ENCODE results near the gene GADL1. TPM values are rescaled to one million over a fixed set of nuclear protein-coding genes. Genes with fewer than 3 reads are reported as not detected.
A peak's percentile ranks its signal among the peaks of the same experiment; 100 is the strongest.

GADL1 gene
- total and polyA plus RNA-seq, 7 experiments from 2014 or later, result not detected

DNA sequence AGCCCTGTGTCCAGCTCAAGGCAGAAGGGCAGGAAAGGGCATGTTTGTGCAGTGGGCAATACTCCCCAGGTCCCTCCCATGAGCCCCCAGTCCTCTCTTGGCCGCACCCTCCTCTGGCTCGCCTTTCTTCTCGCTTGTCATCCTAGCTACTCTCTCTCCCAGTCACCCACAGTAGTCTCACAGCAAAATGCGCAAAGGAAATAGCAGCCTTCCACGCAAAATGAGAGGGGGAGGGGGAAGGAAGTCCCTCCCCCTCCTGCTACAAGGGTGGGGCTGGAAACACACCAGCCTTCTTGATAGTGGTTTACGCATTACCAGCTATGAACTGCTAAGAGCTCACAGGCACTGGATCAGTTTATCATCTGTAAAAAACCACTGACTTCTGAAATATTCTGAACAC, 83.8 kb downstream of the GADL1 start:
- Mint-ChIP-seq H3K27ac (peak overlapping the region in 5 of 9 donors; percentile 3 to 71 (median 19)), H3K4me3 (peak overlapping the region in 7 of 10 donors; percentile 2 to 63 (median 48)), H3K9me3 (no peaks in the 10 kb centered on the region), H3K4me1 (peaks cover 2 to 14% (median 10%) of the 10 kb centered on the region in 7 donors), H3K27me3 (peaks cover 0 to 4% (median 4%) of the 10 kb centered on the region in 5 donors), H3K36me3 (no peaks in the 10 kb centered on the region)
- POLR2A ChIA-PET, result no interaction called here
- no peaks in the 10 kb centered on the region for H3K4me1 ChIP-seq (ENCODE audit: control insufficient read depth in 2 of 2, insufficient read depth in 2 of 2, low read length in 2 of 2)
- H3K27me3 ChIP-seq (ENCODE audit: control insufficient read depth in 2 of 2, insufficient read depth in 2 of 2, low read length in 2 of 2), result no peaks in the 10 kb centered on the region
- DNase-seq, result peak in 7 of 9 donors; percentile 16 to 54 (median 34)
- no peaks in the 10 kb centered on the region for H3K36me3 ChIP-seq (ENCODE audit: control insufficient read depth in 2 of 3, insufficient read depth in 3 of 3, low read length in 3 of 3)
- intact Hi-C loops (cut with micrococcal nuclease), result no loop called here
- peak; percentile 62 for ATAC-seq
- CTCF ChIA-PET, result no interaction called here
- no peak overlapping the region for H3K4me3 ChIP-seq (ENCODE audit: low read length)
- no peaks in the 10 kb centered on the region for H3K9me3 ChIP-seq (ENCODE audit: control insufficient read depth in 2 of 3, low read length in 3 of 3)
- H3K27ac ChIP-seq (ENCODE audit: low read depth, low read length), result no peak overlapping the region

- no peak overlapping the region for H3K27ac ChIP-seq (ENCODE audit: low read depth, low read length)
- ChIA-PET CTCF (interaction anchor here (0.7 kb wide), 1 partner anchor 534 kb away, joined by 3 read pairs; no protein-coding TSS in a partner anchor), POLR2A (no interaction called here)
- ATAC-seq (no peak), DNase-seq (no peak)
- H3K27me3 ChIP-seq (ENCODE audit: control insufficient read depth in 2 of 2, insufficient read depth in 2 of 2, low read length in 2 of 2), result no peaks in the 10 kb centered on the region
- intact Hi-C loops (cut with micrococcal nuclease), result no loop called here
- H3K4me1 Mint-ChIP-seq, result peaks cover 5 to 18% (median 13%) of the 10 kb centered on the region in 7 donors
- no peaks in the 10 kb centered on the region for H3K9me3 ChIP-seq (ENCODE audit: control insufficient read depth in 2 of 3, low read length in 3 of 3)
- no peaks in the 10 kb centered on the region for H3K36me3 ChIP-seq (ENCODE audit: control insufficient read depth in 2 of 3, insufficient read depth in 3 of 3, low read length in 3 of 3)
- H3K27me3 Mint-ChIP-seq, result peaks cover 0 to 4% (median 4%) of the 10 kb centered on the region in 5 donors
- no peak overlapping the region for H3K27ac Mint-ChIP-seq
- peaks cover 0 to 5% (median 0%) of the 10 kb centered on the region in 5 donors for H3K36me3 Mint-ChIP-seq
- no peak overlapping the region for H3K4me3 Mint-ChIP-seq
- H3K4me3 ChIP-seq (ENCODE audit: low read length), result no peak overlapping the region
- peaks cover 0 to 4% (median 0%) of the 10 kb centered on the region in 11 donors for H3K9me3 Mint-ChIP-seq
- no peaks in the 10 kb centered on the region for H3K4me1 ChIP-seq (ENCODE audit: control insufficient read depth in 2 of 2, insufficient read depth in 2 of 2, low read length in 2 of 2)
Measured at GRCh38 chr3:30805695-30806094, 88.8 kb downstream of the GADL1 start.

DNA sequence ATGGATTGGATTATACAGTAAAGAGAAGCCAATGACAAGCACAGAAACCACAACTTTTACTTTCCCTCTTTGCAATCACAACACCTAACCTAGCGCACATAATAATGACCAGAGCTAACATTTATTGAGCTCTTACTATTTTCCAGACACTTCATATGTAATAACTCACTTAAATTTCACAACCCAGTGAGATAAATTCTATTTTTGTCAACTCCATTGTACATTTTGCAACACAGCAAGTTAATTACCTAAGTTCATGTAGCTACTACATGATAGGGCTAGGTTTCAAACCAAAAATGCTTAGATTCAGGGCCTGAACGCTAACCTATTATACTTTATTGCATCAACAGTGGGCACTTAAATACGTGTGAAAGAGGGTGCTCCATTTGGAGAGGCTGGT, 89.5 kb downstream of the GADL1 start:
- ChIA-PET CTCF (no interaction called here), POLR2A (no interaction called here)
- H3K27ac Mint-ChIP-seq, result peak overlapping the region in 1 of 9 donors; percentile 18
- ATAC-seq, result no peak
- no peaks in the 10 kb centered on the region for H3K4me1 ChIP-seq (ENCODE audit: control insufficient read depth in 2 of 2, insufficient read depth in 2 of 2, low read length in 2 of 2)
- peaks cover 4 to 11% (median 9%) of the 10 kb centered on the region in 7 donors for H3K4me1 Mint-ChIP-seq
- no peak overlapping the region for H3K27ac ChIP-seq (ENCODE audit: low read depth, low read length)
- H3K36me3 ChIP-seq (ENCODE audit: control insufficient read depth in 2 of 3, insufficient read depth in 3 of 3, low read length in 3 of 3), result no peaks in the 10 kb centered on the region
- peaks cover 0 to 5% (median 0%) of the 10 kb centered on the region in 11 donors for H3K9me3 Mint-ChIP-seq
- no peak for DNase-seq
- peaks cover 0 to 4% (median under 1%) of the 10 kb centered on the region in 5 donors for H3K27me3 Mint-ChIP-seq
- H3K4me3 ChIP-seq (ENCODE audit: low read length), result no peak overlapping the region
- no peaks in the 10 kb centered on the region for H3K9me3 ChIP-seq (ENCODE audit: control insufficient read depth in 2 of 3, low read length in 3 of 3)
- intact Hi-C loops (cut with micrococcal nuclease), result no loop called here
- no peaks in the 10 kb centered on the region for H3K27me3 ChIP-seq (ENCODE audit: control insufficient read depth in 2 of 2, insufficient read depth in 2 of 2, low read length in 2 of 2)
- H3K4me3 Mint-ChIP-seq, result no peak overlapping the region
- H3K36me3 Mint-ChIP-seq, result peaks cover 0 to 5% (median 0%) of the 10 kb centered on the region in 5 donors

DNA sequence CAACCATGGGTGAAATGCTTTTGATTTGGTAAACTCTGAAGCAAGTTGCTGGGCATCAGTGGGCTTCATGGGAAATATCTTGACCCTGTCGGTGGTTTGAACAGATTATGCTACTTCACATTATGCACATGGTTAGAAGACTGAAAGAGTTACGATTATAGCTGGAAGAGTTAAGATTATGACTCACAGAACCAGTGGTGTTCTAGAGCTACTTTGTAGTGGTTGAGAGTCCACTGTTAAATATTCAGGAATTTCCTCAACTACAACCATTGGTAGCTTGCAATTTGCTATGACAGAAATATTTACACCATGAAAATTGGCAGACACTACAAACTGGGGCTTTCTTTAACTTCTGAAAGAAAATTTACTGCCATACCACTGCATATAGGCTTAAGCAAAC, 99.3 kb downstream of the GADL1 start:
- peaks cover 0 to 1% (median 0%) of the 10 kb centered on the region in 7 donors for H3K4me1 Mint-ChIP-seq
- peaks cover 0 to 7% (median 3%) of the 10 kb centered on the region in 5 donors for H3K27me3 Mint-ChIP-seq
- no peak overlapping the region for H3K27ac Mint-ChIP-seq
- Histone ChIP-seq H3K27me3 (ENCODE audit: control insufficient read depth in 2 of 2, insufficient read depth in 2 of 2, low read length in 2 of 2) (no peaks in the 10 kb centered on the region), H3K4me1 (ENCODE audit: control insufficient read depth in 2 of 2, insufficient read depth in 2 of 2, low read length in 2 of 2) (no peaks in the 10 kb centered on the region), H3K4me3 (ENCODE audit: low read length) (no peak overlapping the region), H3K9me3 (ENCODE audit: control insufficient read depth in 2 of 3, low read length in 3 of 3) (no peaks in the 10 kb centered on the region), H3K36me3 (ENCODE audit: control insufficient read depth in 2 of 3, insufficient read depth in 3 of 3, low read length in 3 of 3) (no peaks in the 10 kb centered on the region), H3K27ac (ENCODE audit: low read depth, low read length) (no peak overlapping the region)
- ChIA-PET CTCF (no interaction called here), POLR2A (no interaction called here)
- no peak overlapping the region for H3K4me3 Mint-ChIP-seq
- H3K9me3 Mint-ChIP-seq, result peaks cover 0 to 4% (median 0%) of the 10 kb centered on the region in 11 donors
- intact Hi-C loops (cut with micrococcal nuclease), result no loop called here
- no peak for DNase-seq
- peaks cover 0 to 2% (median 0%) of the 10 kb centered on the region in 5 donors for H3K36me3 Mint-ChIP-seq
- no peak for ATAC-seq

GRCh38 chr3:30793740-30794139, 100.7 kb downstream of the GADL1 start:
- Mint-ChIP-seq H3K36me3 (no peaks in the 10 kb centered on the region), H3K9me3 (peaks cover 0 to 1% (median 0%) of the 10 kb centered on the region in 11 donors), H3K4me1 (no peaks in the 10 kb centered on the region), H3K4me3 (no peak overlapping the region), H3K27me3 (peaks cover 0 to 7% (median 3%) of the 10 kb centered on the region in 5 donors), H3K27ac (no peak overlapping the region)
- ChIA-PET POLR2A (no interaction called here), CTCF (no interaction called here)
- Histone ChIP-seq H3K4me3 (ENCODE audit: low read length) (no peak overlapping the region), H3K9me3 (ENCODE audit: control insufficient read depth in 2 of 3, low read length in 3 of 3) (no peaks in the 10 kb centered on the region), H3K4me1 (ENCODE audit: control insufficient read depth in 2 of 2, insufficient read depth in 2 of 2, low read length in 2 of 2) (no peaks in the 10 kb centered on the region), H3K27ac (ENCODE audit: low read depth, low read length) (no peak overlapping the region), H3K36me3 (ENCODE audit: control insufficient read depth in 2 of 3, insufficient read depth in 3 of 3, low read length in 3 of 3) (no peaks in the 10 kb centered on the region), H3K27me3 (ENCODE audit: control insufficient read depth in 2 of 2, insufficient read depth in 2 of 2, low read length in 2 of 2) (no peaks in the 10 kb centered on the region)
- no peak for DNase-seq
- ATAC-seq, result no peak
- intact Hi-C loops (cut with micrococcal nuclease), result no loop called here

- H3K27me3 ChIP-seq (ENCODE audit: control insufficient read depth in 2 of 2, insufficient read depth in 2 of 2, low read length in 2 of 2), result no peaks in the 10 kb centered on the region
- H3K4me3 ChIP-seq (ENCODE audit: low read length), result no peak overlapping the region
- H3K27ac Mint-ChIP-seq, result no peak overlapping the region
- ChIA-PET CTCF (no interaction called here), POLR2A (no interaction called here)
- DNase-seq (no peak), ATAC-seq (no peak)
- peaks cover 0 to 7% (median 2%) of the 10 kb centered on the region in 5 donors for H3K27me3 Mint-ChIP-seq
- H3K4me3 Mint-ChIP-seq, result no peak overlapping the region
- H3K4me1 Mint-ChIP-seq, result no peaks in the 10 kb centered on the region
- no peaks in the 10 kb centered on the region for H3K4me1 ChIP-seq (ENCODE audit: control insufficient read depth in 2 of 2, insufficient read depth in 2 of 2, low read length in 2 of 2)
- peaks cover 0 to 1% (median 0%) of the 10 kb centered on the region in 11 donors for H3K9me3 Mint-ChIP-seq
- no peak overlapping the region for H3K27ac ChIP-seq (ENCODE audit: low read depth, low read length)
- no peaks in the 10 kb centered on the region for H3K9me3 ChIP-seq (ENCODE audit: control insufficient read depth in 2 of 3, low read length in 3 of 3)
- intact Hi-C loops (cut with micrococcal nuclease), result no loop called here
- no peaks in the 10 kb centered on the region for H3K36me3 Mint-ChIP-seq
- H3K36me3 ChIP-seq (ENCODE audit: control insufficient read depth in 2 of 3, insufficient read depth in 3 of 3, low read length in 3 of 3), result no peaks in the 10 kb centered on the region
Measured at GRCh38 chr3:30790150-30790549, 104.3 kb downstream of the GADL1 start.

- Mint-ChIP-seq H3K27ac (no peak overlapping the region), H3K4me1 (no peaks in the 10 kb centered on the region), H3K4me3 (no peak overlapping the region), H3K9me3 (no peaks in the 10 kb centered on the region), H3K36me3 (no peaks in the 10 kb centered on the region), H3K27me3 (peaks cover 3 to 14% (median 8%) of the 10 kb centered on the region in 5 donors)
- ATAC-seq (no peak), DNase-seq (no peak)
- Histone ChIP-seq H3K4me3 (ENCODE audit: low read length) (no peak overlapping the region), H3K9me3 (ENCODE audit: control insufficient read depth in 2 of 3, low read length in 3 of 3) (no peaks in the 10 kb centered on the region), H3K27ac (ENCODE audit: low read depth, low read length) (no peak overlapping the region), H3K36me3 (ENCODE audit: control insufficient read depth in 2 of 3, insufficient read depth in 3 of 3, low read length in 3 of 3) (no peaks in the 10 kb centered on the region), H3K4me1 (ENCODE audit: control insufficient read depth in 2 of 2, insufficient read depth in 2 of 2, low read length in 2 of 2) (no peaks in the 10 kb centered on the region), H3K27me3 (ENCODE audit: control insufficient read depth in 2 of 2, insufficient read depth in 2 of 2, low read length in 2 of 2) (no peaks in the 10 kb centered on the region)
- CTCF ChIA-PET, result no interaction called here
- intact Hi-C loops (cut with micrococcal nuclease), result no loop called here
- POLR2A ChIA-PET, result no interaction called here
Measured at GRCh38 chr3:30786365-30786764, 108.1 kb downstream of the GADL1 start.

Data from naive thymus-derived CD4-positive, alpha-beta T cell (primary cell).